ENCODE measurements around the gene SPATA31E1. TPM values are rescaled to one million over a fixed set of nuclear protein-coding genes. Genes with fewer than 3 reads are reported as not detected.

SPATA31E1 gene
- total RNA-seq, 1 donor from 2014 or later, result not detected

DNA sequence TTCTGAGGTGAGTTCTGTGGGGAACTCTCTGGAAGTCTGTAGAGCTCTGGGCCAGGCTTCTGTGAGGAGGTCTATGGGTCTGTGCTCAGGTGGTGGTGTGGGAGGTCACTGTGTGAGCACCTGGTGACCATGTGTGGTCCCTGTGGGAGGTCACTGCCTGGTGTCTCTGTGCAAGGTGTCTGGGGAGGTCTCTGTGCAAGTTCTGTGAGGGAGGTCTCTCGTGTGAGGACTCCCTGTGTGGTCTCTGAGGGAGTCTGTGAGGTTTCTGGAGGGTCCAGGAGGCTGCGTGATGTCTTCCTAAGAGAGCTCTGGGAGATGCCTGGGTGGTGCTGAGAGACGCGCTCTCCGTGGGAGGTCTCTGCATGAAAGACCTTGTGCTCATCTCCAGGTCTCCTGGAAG is 6.0 kb upstream of the SPATA31E1 start:
- Histone ChIP-seq H3K9ac (no peak overlapping the region), H3F3A (ENCODE audit: low read depth) (no peaks in the 10 kb centered on the region), H4K20me1 (ENCODE audit: low read depth) (no peaks in the 10 kb centered on the region), H3K9me3 (ENCODE audit: low read depth) (no peaks in the 10 kb centered on the region), H3K4me3 (no peak overlapping the region), H3K27me3 (no peaks in the 10 kb centered on the region), H3K36me3 (no peaks in the 10 kb centered on the region), H2AFZ (replicated peaks) (no peak overlapping the region), H3K4me2 (no peak overlapping the region), H3K27ac (no peak overlapping the region), H3K4me1 (no peaks in the 10 kb centered on the region), H3K79me2 (ENCODE audit: low read depth) (no peaks in the 10 kb centered on the region)
- Mint-ChIP-seq H3K4me1 (peaks cover 13% of the 10 kb centered on the region), H3K27ac (no peak overlapping the region), H3K9me3 (peaks cover 4% of the 10 kb centered on the region), H3K27me3 (ENCODE audit: insufficient read depth, low read depth) (peaks cover 15% of the 10 kb centered on the region), H3K36me3 (no peaks in the 10 kb centered on the region), H3K4me3 (no peak overlapping the region)
- TF ChIP-seq EZH2phosphoT487 (IDR thresholded peaks at IDR 0.05) (no peak), EZH2 (IDR thresholded peaks at IDR 0.05) (no peak)
- TF ChIP-seq, protein P1, sequence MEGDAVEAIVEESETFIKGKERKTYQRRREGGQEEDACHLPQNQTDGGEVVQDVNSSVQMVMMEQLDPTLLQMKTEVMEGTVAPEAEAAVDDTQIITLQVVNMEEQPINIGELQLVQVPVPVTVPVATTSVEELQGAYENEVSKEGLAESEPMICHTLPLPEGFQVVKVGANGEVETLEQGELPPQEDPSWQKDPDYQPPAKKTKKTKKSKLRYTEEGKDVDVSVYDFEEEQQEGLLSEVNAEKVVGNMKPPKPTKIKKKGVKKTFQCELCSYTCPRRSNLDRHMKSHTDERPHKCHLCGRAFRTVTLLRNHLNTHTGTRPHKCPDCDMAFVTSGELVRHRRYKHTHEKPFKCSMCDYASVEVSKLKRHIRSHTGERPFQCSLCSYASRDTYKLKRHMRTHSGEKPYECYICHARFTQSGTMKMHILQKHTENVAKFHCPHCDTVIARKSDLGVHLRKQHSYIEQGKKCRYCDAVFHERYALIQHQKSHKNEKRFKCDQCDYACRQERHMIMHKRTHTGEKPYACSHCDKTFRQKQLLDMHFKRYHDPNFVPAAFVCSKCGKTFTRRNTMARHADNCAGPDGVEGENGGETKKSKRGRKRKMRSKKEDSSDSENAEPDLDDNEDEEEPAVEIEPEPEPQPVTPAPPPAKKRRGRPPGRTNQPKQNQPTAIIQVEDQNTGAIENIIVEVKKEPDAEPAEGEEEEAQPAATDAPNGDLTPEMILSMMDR (IDR thresholded peaks at IDR 0.05), result no peak
- DNase-seq (ENCODE audit: low spot score), result no peak

DNA sequence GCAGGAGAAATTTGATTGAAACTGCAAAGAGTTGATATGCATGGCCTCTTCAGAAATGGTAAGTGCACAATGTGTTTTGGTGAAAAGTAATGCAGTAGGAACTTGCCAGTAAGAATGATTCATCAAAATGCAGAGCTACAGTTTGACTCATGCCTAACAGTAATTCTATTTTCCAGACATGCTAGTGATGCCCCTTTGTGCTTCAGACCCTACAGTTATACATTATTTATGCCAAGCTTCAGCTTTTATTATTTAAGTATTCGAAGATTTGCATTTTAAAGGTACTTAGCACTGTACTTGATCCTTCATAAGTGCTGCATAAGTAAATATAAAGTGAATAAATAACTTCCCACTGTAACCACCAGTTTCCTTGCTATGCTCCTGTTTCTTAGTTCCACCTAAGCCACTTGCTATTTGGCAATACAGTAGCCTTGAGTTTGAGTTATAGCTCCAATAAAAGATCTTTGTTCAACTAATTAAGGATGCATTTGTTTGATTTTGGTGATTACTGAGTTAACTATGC is 3.6 kb upstream of the SPATA31E1 start:
- Histone ChIP-seq H3K9ac (no peak overlapping the region), H3K4me2 (no peak overlapping the region), H3K4me3 (no peak overlapping the region), H3K4me1 (peaks cover 9% of the 10 kb centered on the region), H3K36me3 (no peaks in the 10 kb centered on the region), H3F3A (ENCODE audit: low read depth) (no peaks in the 10 kb centered on the region), H4K20me1 (ENCODE audit: low read depth) (no peaks in the 10 kb centered on the region), H3K27me3 (no peaks in the 10 kb centered on the region), H2AFZ (replicated peaks) (no peak overlapping the region), H3K27ac (no peak overlapping the region), H3K79me2 (ENCODE audit: low read depth) (no peaks in the 10 kb centered on the region), H3K9me3 (ENCODE audit: low read depth) (no peaks in the 10 kb centered on the region)
- TF ChIP-seq EZH2 (IDR thresholded peaks at IDR 0.05), result no peak
- TF ChIP-seq EZH2phosphoT487 (IDR thresholded peaks at IDR 0.05), result no peak
- TF ChIP-seq, protein P1 (IDR thresholded peaks at IDR 0.05), result no peak
- no peaks in the 10 kb centered on the region for H3K36me3 Mint-ChIP-seq
- H3K4me1 Mint-ChIP-seq, result peaks cover 14% of the 10 kb centered on the region
- peaks cover 12% of the 10 kb centered on the region for H3K27me3 Mint-ChIP-seq (ENCODE audit: insufficient read depth, low read depth)
- no peak overlapping the region for H3K27ac Mint-ChIP-seq
- H3K9me3 Mint-ChIP-seq, result peaks cover 4% of the 10 kb centered on the region
- no peak for DNase-seq (ENCODE audit: low spot score)
- no peak overlapping the region for H3K4me3 Mint-ChIP-seq

DNA sequence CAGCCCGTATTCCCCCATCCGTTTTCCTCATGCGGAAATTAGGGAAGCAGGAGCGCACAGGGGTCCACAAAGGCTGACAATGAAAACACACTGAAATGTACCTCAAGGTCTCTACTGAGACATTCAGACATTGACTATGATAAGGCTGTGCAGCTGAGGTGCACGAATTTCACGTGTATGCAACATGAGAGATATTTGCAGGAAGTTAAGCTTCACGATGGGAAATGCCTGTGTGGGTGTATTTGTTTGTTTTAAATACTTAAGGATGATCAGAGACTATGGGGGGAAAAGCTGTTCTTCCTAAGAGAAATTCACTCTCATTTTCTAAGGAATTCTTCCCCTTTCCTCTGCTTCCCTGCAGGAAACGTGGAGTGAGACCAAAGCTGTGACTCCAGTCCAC is 2.6 kb upstream of the SPATA31E1 start:
- Histone ChIP-seq H3K4me1 (peaks cover 9% of the 10 kb centered on the region), H3K27ac (no peak overlapping the region), H3K79me2 (ENCODE audit: low read depth) (no peaks in the 10 kb centered on the region), H4K20me1 (ENCODE audit: low read depth) (no peaks in the 10 kb centered on the region), H3K27me3 (no peaks in the 10 kb centered on the region), H2AFZ (replicated peaks) (no peak overlapping the region), H3K4me3 (no peak overlapping the region), H3F3A (ENCODE audit: low read depth) (no peaks in the 10 kb centered on the region), H3K9ac (no peak overlapping the region), H3K9me3 (ENCODE audit: low read depth) (no peaks in the 10 kb centered on the region), H3K36me3 (no peaks in the 10 kb centered on the region), H3K4me2 (no peak overlapping the region)
- TF ChIP-seq EZH2phosphoT487 (IDR thresholded peaks at IDR 0.05) (no peak), EZH2 (IDR thresholded peaks at IDR 0.05) (no peak)
- TF ChIP-seq, protein P1 (IDR thresholded peaks at IDR 0.05), result no peak
- Mint-ChIP-seq H3K36me3 (no peaks in the 10 kb centered on the region), H3K4me3 (no peak overlapping the region), H3K27me3 (ENCODE audit: insufficient read depth, low read depth) (peaks cover 11% of the 10 kb centered on the region), H3K27ac (no peak overlapping the region), H3K4me1 (peaks cover 9% of the 10 kb centered on the region), H3K9me3 (peaks cover 4% of the 10 kb centered on the region)
- DNase-seq (ENCODE audit: low spot score), result no peak
